Activated T-cell treated with anti-CD3 and anti-CD28 coated beads, Interleukin-2, amount 50 U/mL, for 24 hours (primary cell): Measurements from ENCODE around the gene GPR137C.

Experiments
- DNase-seq: peaks from one replicate; pipeline ENCODE4 v3.0.0-alpha.2; 2020
- H3K27ac Mint-ChIP-seq: 2 replicates; pipeline ENCODE4 v1.8.0; 2020; ENCODE audit warnings: mild to moderate bottlenecking, mixed read lengths
- H3K27me3 Mint-ChIP-seq: 2 replicates; pipeline ENCODE4 v1.8.0; 2020; ENCODE audit warnings: mixed read lengths
- H3K36me3 Mint-ChIP-seq: 2 replicates; pipeline ENCODE4 v1.8.0; 2020; ENCODE audit warnings: low read depth, mixed read lengths
- H3K4me1 Mint-ChIP-seq: 2 replicates; pipeline ENCODE4 v1.8.0; 2020; ENCODE audit warnings: low read depth, mixed read lengths
- H3K4me3 Mint-ChIP-seq: 2 replicates; pipeline ENCODE4 v1.8.0; 2020; ENCODE audit warnings: mild to moderate bottlenecking, moderate library complexity, mixed read lengths
- H3K9me3 Mint-ChIP-seq: 2 replicates; pipeline ENCODE4 v1.8.0; 2020; ENCODE audit warnings: mixed read lengths

Gene GPR137C

GRCh38 chr14:52602131-52602530, 49.5 kb downstream of the GPR137C start:
- Mint-ChIP-seq H3K9me3 (peaks cover 2% of the 10 kb centered on the region), H3K27me3 (no peaks in the 10 kb centered on the region), H3K27ac (no peak overlapping the region), H3K36me3 (no peaks in the 10 kb centered on the region), H3K4me3 (no peak overlapping the region), H3K4me1 (no peaks in the 10 kb centered on the region)
- no peak for DNase-seq

- Mint-ChIP-seq H3K4me3 (no peak overlapping the region), H3K4me1 (no peaks in the 10 kb centered on the region), H3K27me3 (no peaks in the 10 kb centered on the region), H3K9me3 (peaks cover 2% of the 10 kb centered on the region), H3K27ac (no peak overlapping the region), H3K36me3 (no peaks in the 10 kb centered on the region)
- DNase-seq = no peak
Observed at GRCh38 chr14:52607061-52607460, 54.4 kb downstream of the GPR137C start.

GRCh38 chr14:52609445-52610044, 56.9 kb downstream of the GPR137C start:
- DNase-seq = no peak
- Mint-ChIP-seq H3K27me3 (no peaks in the 10 kb centered on the region), H3K9me3 (peaks cover 2% of the 10 kb centered on the region), H3K4me3 (no peak overlapping the region), H3K27ac (no peak overlapping the region), H3K36me3 (no peaks in the 10 kb centered on the region), H3K4me1 (no peaks in the 10 kb centered on the region)

GRCh38 chr14:52610187-52610586, 57.6 kb downstream of the GPR137C start:
- H3K27ac Mint-ChIP-seq = no peak overlapping the region
- no peaks in the 10 kb centered on the region for H3K27me3 Mint-ChIP-seq
- H3K9me3 Mint-ChIP-seq = peaks cover under 1% of the 10 kb centered on the region
- DNase-seq = no peak
- H3K4me3 Mint-ChIP-seq = no peak overlapping the region
- no peaks in the 10 kb centered on the region for H3K36me3 Mint-ChIP-seq
- no peaks in the 10 kb centered on the region for H3K4me1 Mint-ChIP-seq

GRCh38 chr14:52618602-52619001, 66.0 kb downstream of the GPR137C start:
- H3K27ac Mint-ChIP-seq = no peak overlapping the region
- H3K9me3 Mint-ChIP-seq = no peaks in the 10 kb centered on the region
- no peaks in the 10 kb centered on the region for H3K4me1 Mint-ChIP-seq
- no peaks in the 10 kb centered on the region for H3K36me3 Mint-ChIP-seq
- no peaks in the 10 kb centered on the region for H3K27me3 Mint-ChIP-seq
- H3K4me3 Mint-ChIP-seq = no peak overlapping the region
- DNase-seq = no peak

GRCh38 chr14:52619687-52620086, 67.1 kb downstream of the GPR137C start:
- no peaks in the 10 kb centered on the region for H3K36me3 Mint-ChIP-seq
- H3K27ac Mint-ChIP-seq = no peak overlapping the region
- no peaks in the 10 kb centered on the region for H3K4me1 Mint-ChIP-seq
- no peak overlapping the region for H3K4me3 Mint-ChIP-seq
- no peaks in the 10 kb centered on the region for H3K27me3 Mint-ChIP-seq
- DNase-seq = no peak
- H3K9me3 Mint-ChIP-seq = no peaks in the 10 kb centered on the region

- H3K27me3 Mint-ChIP-seq = no peaks in the 10 kb centered on the region
- H3K9me3 Mint-ChIP-seq = peaks cover 11% of the 10 kb centered on the region
- peaks cover 40% of the 10 kb centered on the region for H3K36me3 Mint-ChIP-seq
- peak overlapping the region; percentile 72 for H3K27ac Mint-ChIP-seq
- DNase-seq = no peak
- peaks cover 14% of the 10 kb centered on the region for H3K4me1 Mint-ChIP-seq
- no peak overlapping the region for H3K4me3 Mint-ChIP-seq
Observed at GRCh38 chr14:52640137-52640536, 87.5 kb downstream of the GPR137C start.

- Mint-ChIP-seq H3K27ac (no peak overlapping the region), H3K4me3 (no peak overlapping the region), H3K4me1 (peaks cover 14% of the 10 kb centered on the region), H3K36me3 (peaks cover 54% of the 10 kb centered on the region), H3K9me3 (peaks cover 11% of the 10 kb centered on the region), H3K27me3 (no peaks in the 10 kb centered on the region)
- no peak for DNase-seq
Observed at GRCh38 chr14:52641745-52642144, 89.1 kb downstream of the GPR137C start.

- H3K4me3 Mint-ChIP-seq = no peak overlapping the region
- no peak for DNase-seq
- no peaks in the 10 kb centered on the region for H3K4me1 Mint-ChIP-seq
- no peaks in the 10 kb centered on the region for H3K9me3 Mint-ChIP-seq
- no peak overlapping the region for H3K27ac Mint-ChIP-seq
- no peaks in the 10 kb centered on the region for H3K27me3 Mint-ChIP-seq
- H3K36me3 Mint-ChIP-seq = peaks cover 79% of the 10 kb centered on the region
Observed at GRCh38 chr14:52649511-52649910, 96.9 kb downstream of the GPR137C start.

- Mint-ChIP-seq H3K27ac (no peak overlapping the region), H3K4me1 (no peaks in the 10 kb centered on the region), H3K9me3 (no peaks in the 10 kb centered on the region), H3K36me3 (peaks cover 83% of the 10 kb centered on the region), H3K27me3 (no peaks in the 10 kb centered on the region), H3K4me3 (no peak overlapping the region)
- no peak for DNase-seq
Observed at GRCh38 chr14:52650774-52651173, 98.1 kb downstream of the GPR137C start.

GRCh38 chr14:52656905-52657304, 104.3 kb downstream of the GPR137C start:
- DNase-seq = no peak
- peaks cover 80% of the 10 kb centered on the region for H3K36me3 Mint-ChIP-seq

GRCh38 chr14:52660325-52660724, 107.7 kb downstream of the GPR137C start:
- peaks cover 77% of the 10 kb centered on the region for H3K36me3 Mint-ChIP-seq
- H3K9me3 Mint-ChIP-seq = no peaks in the 10 kb centered on the region
- no peak overlapping the region for H3K4me3 Mint-ChIP-seq
- no peak overlapping the region for H3K27ac Mint-ChIP-seq
- no peak for DNase-seq
- peaks cover 6% of the 10 kb centered on the region for H3K4me1 Mint-ChIP-seq
- no peaks in the 10 kb centered on the region for H3K27me3 Mint-ChIP-seq

More at GRCh38 chr14:52656905-52657304, 104.3 kb downstream of the GPR137C start:
- Mint-ChIP-seq H3K9me3 (no peaks in the 10 kb centered on the region), H3K27me3 (no peaks in the 10 kb centered on the region), H3K4me1 (peaks cover 6% of the 10 kb centered on the region), H3K27ac (no peak overlapping the region), H3K4me3 (no peak overlapping the region)

GRCh38 chr14:52660832-52661231, 108.2 kb downstream of the GPR137C start:
- Mint-ChIP-seq H3K9me3 (no peaks in the 10 kb centered on the region), H3K36me3 (peaks cover 78% of the 10 kb centered on the region), H3K4me1 (peaks cover 6% of the 10 kb centered on the region), H3K27me3 (no peaks in the 10 kb centered on the region), H3K27ac (peak overlapping the region; percentile 3), H3K4me3 (no peak overlapping the region)
- DNase-seq = no peak

- no peak for DNase-seq
- Mint-ChIP-seq H3K36me3 (peaks cover 81% of the 10 kb centered on the region), H3K4me1 (peaks cover 6% of the 10 kb centered on the region), H3K4me3 (no peak overlapping the region), H3K27me3 (no peaks in the 10 kb centered on the region), H3K27ac (no peak overlapping the region), H3K9me3 (no peaks in the 10 kb centered on the region)
Observed at GRCh38 chr14:52661314-52661713, 108.7 kb downstream of the GPR137C start.

GRCh38 chr14:52663850-52664249, 111.2 kb downstream of the GPR137C start:
- H3K27ac Mint-ChIP-seq = no peak overlapping the region
- no peaks in the 10 kb centered on the region for H3K9me3 Mint-ChIP-seq
- H3K4me1 Mint-ChIP-seq = peaks cover 6% of the 10 kb centered on the region
- no peaks in the 10 kb centered on the region for H3K27me3 Mint-ChIP-seq
- DNase-seq = no peak
- peaks cover 73% of the 10 kb centered on the region for H3K36me3 Mint-ChIP-seq
- no peak overlapping the region for H3K4me3 Mint-ChIP-seq

- Mint-ChIP-seq H3K27ac (no peak overlapping the region), H3K4me3 (no peak overlapping the region), H3K9me3 (no peaks in the 10 kb centered on the region), H3K27me3 (no peaks in the 10 kb centered on the region), H3K4me1 (peaks cover 2% of the 10 kb centered on the region), H3K36me3 (peaks cover 72% of the 10 kb centered on the region)
- no peak for DNase-seq
Observed at GRCh38 chr14:52678591-52678990, 126.0 kb downstream of the GPR137C start.
